Endothelial cell of umbilical vein (primary cell): Measurements from ENCODE around the gene LOXL4.

ENCODE experiments used
- CTCF ChIP-seq, 2 donors: IDR thresholded peaks; 1 replicate in 1 of 2; 2 replicates in 1 of 2; pipeline ENCODE4 v1.5.1; 2011; ENCODE audit warnings: low read length in 2 of 2, mild to moderate bottlenecking in 2 of 2, moderate library complexity in 2 of 2, control low read depth in 1 of 2, inconsistent platforms in 1 of 2, low read depth in 1 of 2; ENCODE audit not compliant: insufficient read depth in 1 of 2; ENCODE audit errors: extremely low read depth in 1 of 2
- EZH2 ChIP-seq: IDR thresholded peaks from 2 replicates; pipeline ENCODE4 v1.6.1; 2012; ENCODE audit warnings: borderline replicate concordance, low read depth, mild to moderate bottlenecking, moderate library complexity, low read length, inconsistent platforms; ENCODE audit not compliant: severe bottlenecking
- MYC ChIP-seq: IDR thresholded peaks from one replicate; pipeline ENCODE4 v1.6.1; 2011; ENCODE audit warnings: mild to moderate bottlenecking, low read depth, low read length
- POLR2A ChIP-seq: IDR thresholded peaks from 2 replicates; pipeline ENCODE4 v1.6.1; 2012; ENCODE audit warnings: low read depth, mild to moderate bottlenecking, control low read depth, low read length

GRCh38 chr10:98242823-98243222, 25.2 kb downstream of the LOXL4 start:
- TF ChIP-seq CTCF (IDR thresholded peaks at IDR 0.05; ENCODE audit: extremely low read depth in 1 of 2, insufficient read depth in 1 of 2, low read depth in 1 of 2, low read length in 2 of 2) (peak; percentile 29 to 39), EZH2 (no peak), POLR2A (no peak), MYC (no peak)
